ENCODE measurements around the gene CYP3A4. TPM values are rescaled to one million over a fixed set of nuclear protein-coding genes. Genes with fewer than 3 reads are reported as not detected.

CYP3A4 gene
- polyA plus RNA-seq, 1 of the 3 experiments (the other 2 are of a cell fraction): not detected

GRCh38 chr7:99824091-99824490 is 40.1 kb upstream of the CYP3A4 start:
- CTCF ChIA-PET: no interaction called here
- no peak overlapping the region for H3K4me2 ChIP-seq
- H3K9me2 ChIP-seq: no peaks in the 10 kb centered on the region
- H4K20me1 ChIP-seq (ENCODE audit: insufficient read depth): no peaks in the 10 kb centered on the region
- H3K9ac ChIP-seq: no peak overlapping the region
- peaks cover 21% of the 10 kb centered on the region for H3K27me3 ChIP-seq (ENCODE audit: insufficient read depth)
- 28% methylated on average over 3 of the region's 3 CpGs for WGBS (ENCODE audit: low lambda C conversion rate)
- no peak overlapping the region for H3K4me3 ChIP-seq (ENCODE audit: low read depth in 2 of 2, low read length in 1 of 2)
- no peaks in the 10 kb centered on the region for H3K79me2 ChIP-seq (ENCODE audit: insufficient read depth)
- DNase-seq: no peak
- H3K4me1 ChIP-seq (ENCODE audit: control insufficient read depth in 1 of 2, insufficient read depth in 2 of 2, low read depth in 1 of 2, low read length in 1 of 2): no peaks in the 10 kb centered on the region
- H3K27ac ChIP-seq (ENCODE audit: low read depth in 2 of 2, low read length in 1 of 2): no peak overlapping the region
- POLR2A ChIA-PET: no interaction called here
- no peak for TF ChIP-seq FOSL2 (IDR thresholded peaks at IDR 0.05; ENCODE audit: borderline replicate concordance, low read depth)
- no peak for TF ChIP-seq EP300 (IDR thresholded peaks at IDR 0.05; ENCODE audit: borderline replicate concordance in 1 of 2, low read depth in 1 of 2, low read length in 1 of 2)
- no peak for TF ChIP-seq RAD21 (IDR thresholded peaks at IDR 0.05; ENCODE audit: low read length)
- TF ChIP-seq FOXM1 (IDR thresholded peaks at IDR 0.05; ENCODE audit: low read depth): no peak
- TF ChIP-seq PBX3 (IDR thresholded peaks at IDR 0.05): no peak
- TF ChIP-seq POLR2AphosphoS5 (IDR thresholded peaks at IDR 0.05; ENCODE audit: low read depth, low read length): no peak
- TF ChIP-seq SIN3A (IDR thresholded peaks at IDR 0.05; ENCODE audit: borderline replicate concordance, low read depth, low read length): no peak
- TF ChIP-seq FOXJ3 (CRISPR knock-in tag; IDR thresholded peaks at IDR 0.05): no peak
- TF ChIP-seq TCF12 (IDR thresholded peaks at IDR 0.05): no peak
- TF ChIP-seq RXRA (IDR thresholded peaks at IDR 0.05; ENCODE audit: borderline replicate concordance, low read depth): no peak
- TF ChIP-seq RCOR1 (IDR thresholded peaks at IDR 0.05; ENCODE audit: low read length): no peak
- TF ChIP-seq CTCF (IDR thresholded peaks at IDR 0.05): no peak
- TF ChIP-seq USF2 (IDR thresholded peaks at IDR 0.05; ENCODE audit: borderline replicate concordance, low read depth, low read length): no peak
- TF ChIP-seq MEF2A (IDR thresholded peaks at IDR 0.05; ENCODE audit: borderline replicate concordance, low read depth): no peak
- TF ChIP-seq NFIC (IDR thresholded peaks at IDR 0.05; ENCODE audit: borderline replicate concordance): no peak
- no peak for TF ChIP-seq EZH2phosphoT487 (IDR thresholded peaks at IDR 0.05; ENCODE audit: borderline replicate concordance, low read depth)
- TF ChIP-seq REST (IDR thresholded peaks at IDR 0.05; ENCODE audit: low read depth, low read length): no peak
- TF ChIP-seq TEAD4 (IDR thresholded peaks at IDR 0.05; ENCODE audit: borderline replicate concordance, insufficient read depth): no peak
- TF ChIP-seq MAX (IDR thresholded peaks at IDR 0.05; ENCODE audit: low read depth): no peak
- TF ChIP-seq SMC3 (IDR thresholded peaks at IDR 0.05; ENCODE audit: low read depth, low read length): no peak
- no peaks in the 10 kb centered on the region for H3F3A ChIP-seq (replicated peaks; ENCODE audit: insufficient read depth)
- H3K36me3 ChIP-seq (replicated peaks in 1 of 2; ENCODE audit: control insufficient read depth in 1 of 2, insufficient read depth in 2 of 2, low read length in 1 of 2): no peaks in the 10 kb centered on the region
- no peak overlapping the region for H2AFZ ChIP-seq (ENCODE audit: low read depth)
- H3K9me3 ChIP-seq: no peaks in the 10 kb centered on the region
